IPS-18c (cell line): Measurements from ENCODE around the gene ANKRD42.

Source experiments
- H3K4me3 ChIP-seq: 2 replicates; pipeline ENCODE4 v1.7.0; 2013; ENCODE audit warnings: low read depth, mild to moderate bottlenecking, low read length, moderate library complexity; ENCODE audit not compliant: insufficient read depth
- H3K9me3 ChIP-seq: one replicate; pipeline ENCODE4 v1.6.1; 2013; ENCODE audit warnings: mild to moderate bottlenecking, low read length, moderate library complexity; ENCODE audit not compliant: control insufficient read depth, insufficient read depth

The ANKRD42 gene

DNA sequence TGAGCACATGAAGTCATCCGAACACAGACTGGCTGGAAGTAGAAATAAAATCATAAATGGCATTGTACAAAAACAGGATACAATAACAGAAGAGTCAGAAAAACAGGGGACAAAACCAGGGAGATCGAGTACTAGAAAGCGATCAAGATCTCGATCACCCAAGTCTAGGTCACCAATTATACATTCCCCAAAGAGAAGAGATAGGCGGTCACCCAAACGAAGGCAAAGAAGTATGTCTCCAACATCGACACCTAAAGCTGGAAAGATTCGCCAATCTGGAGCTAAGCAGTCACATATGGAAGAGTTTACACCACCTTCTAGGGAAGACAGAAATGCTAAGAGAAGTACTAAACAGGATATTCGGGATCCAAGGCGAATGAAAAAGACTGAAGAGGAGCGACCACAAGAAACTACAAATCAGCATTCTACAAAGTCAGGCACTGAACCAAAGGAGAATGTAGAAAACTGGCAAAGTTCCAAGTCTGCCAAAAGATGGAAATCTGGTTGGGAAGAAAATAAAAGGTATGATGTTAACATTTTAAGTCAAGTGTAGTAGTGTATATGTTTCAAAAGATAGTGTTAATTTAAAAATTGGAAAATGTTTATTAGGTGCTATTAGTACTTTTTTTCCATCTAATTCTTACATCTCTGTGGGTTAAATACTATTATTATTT lies 27.2 kb upstream of the ANKRD42 start:
- H3K4me3 ChIP-seq: no peak overlapping the region

DNA sequence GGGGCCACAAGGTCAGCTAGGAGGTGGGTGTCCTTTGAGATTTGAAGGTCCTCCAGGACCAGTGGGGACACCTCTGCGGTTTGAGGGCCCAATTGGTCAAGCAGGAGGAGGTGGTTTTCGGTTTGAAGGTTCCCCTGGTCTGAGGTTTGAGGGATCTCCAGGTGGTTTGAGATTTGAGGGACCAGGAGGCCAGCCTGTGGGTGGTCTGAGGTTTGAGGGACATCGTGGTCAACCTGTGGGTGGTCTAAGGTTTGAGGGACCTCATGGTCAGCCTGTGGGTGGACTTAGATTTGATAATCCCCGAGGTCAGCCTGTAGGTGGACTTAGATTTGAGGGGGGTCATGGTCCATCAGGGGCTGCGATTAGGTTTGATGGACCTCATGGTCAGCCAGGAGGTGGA lies 24.8 kb upstream of the ANKRD42 start:
- Histone ChIP-seq H3K9me3 (no peaks in the 10 kb centered on the region), H3K4me3 (no peak overlapping the region)

More for the DNA sequence above, 27.2 kb upstream of the ANKRD42 start:
- no peaks in the 10 kb centered on the region for H3K9me3 ChIP-seq

DNA sequence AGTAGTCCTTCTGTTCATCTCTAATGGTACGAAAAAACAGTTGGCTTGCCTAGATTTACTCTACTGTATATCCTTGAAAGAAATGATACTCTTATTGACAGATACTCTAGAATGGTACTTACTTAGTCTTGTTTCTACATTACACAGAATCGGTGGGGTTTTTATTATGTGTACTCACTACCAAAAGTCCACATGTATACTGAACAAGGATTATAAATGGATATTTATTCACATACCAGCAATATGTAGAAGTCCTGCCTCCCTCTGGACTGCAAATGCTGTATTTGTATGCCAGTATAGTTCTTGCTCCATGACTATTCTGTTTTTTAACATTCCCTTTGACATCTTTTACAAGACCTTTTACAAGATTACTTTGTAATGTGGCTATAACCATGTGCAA lies 22.6 kb upstream of the ANKRD42 start:
- Histone ChIP-seq H3K9me3 (no peaks in the 10 kb centered on the region), H3K4me3 (no peak overlapping the region)

DNA sequence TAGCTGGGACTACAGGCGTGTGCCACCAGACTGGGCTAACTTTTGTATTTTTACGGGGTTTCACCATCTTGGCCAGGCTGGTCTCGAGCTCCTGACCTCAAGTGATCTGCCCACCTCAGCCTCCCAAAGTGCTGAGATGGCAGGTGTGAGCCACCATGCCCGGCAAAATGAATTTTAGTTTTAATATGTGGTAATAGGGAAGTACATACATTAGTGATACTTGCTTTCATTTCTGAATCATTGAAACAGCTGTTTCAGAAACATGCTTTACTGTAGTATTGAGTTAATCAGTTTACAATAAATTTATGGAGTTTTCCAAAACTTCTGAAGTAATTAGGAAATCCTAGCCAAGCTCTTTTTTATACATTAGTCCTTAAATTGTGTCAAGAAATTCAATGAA lies 21.0 kb upstream of the ANKRD42 start:
- no peak overlapping the region for H3K4me3 ChIP-seq
- H3K9me3 ChIP-seq: no peaks in the 10 kb centered on the region

DNA sequence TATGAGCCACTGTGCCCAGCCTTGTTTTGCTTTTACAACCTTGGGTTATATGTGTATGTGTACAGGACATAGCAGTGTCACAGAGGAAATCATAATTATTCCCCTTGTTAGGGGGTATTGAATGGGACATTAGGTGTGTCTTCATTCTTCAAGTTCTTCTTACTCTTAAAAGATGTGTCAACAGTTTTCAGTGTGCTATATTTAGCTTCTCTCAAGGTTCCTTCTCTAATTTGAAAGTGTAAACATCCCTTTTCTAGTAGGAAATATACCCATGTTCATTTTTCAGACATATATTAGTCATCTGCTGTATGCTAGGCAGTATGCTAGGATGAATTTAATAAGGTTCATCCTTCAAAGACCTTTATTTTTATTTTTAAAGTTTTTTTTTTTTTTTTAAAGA lies 19.5 kb upstream of the ANKRD42 start:
- Histone ChIP-seq H3K9me3 (no peaks in the 10 kb centered on the region), H3K4me3 (no peak overlapping the region)

DNA sequence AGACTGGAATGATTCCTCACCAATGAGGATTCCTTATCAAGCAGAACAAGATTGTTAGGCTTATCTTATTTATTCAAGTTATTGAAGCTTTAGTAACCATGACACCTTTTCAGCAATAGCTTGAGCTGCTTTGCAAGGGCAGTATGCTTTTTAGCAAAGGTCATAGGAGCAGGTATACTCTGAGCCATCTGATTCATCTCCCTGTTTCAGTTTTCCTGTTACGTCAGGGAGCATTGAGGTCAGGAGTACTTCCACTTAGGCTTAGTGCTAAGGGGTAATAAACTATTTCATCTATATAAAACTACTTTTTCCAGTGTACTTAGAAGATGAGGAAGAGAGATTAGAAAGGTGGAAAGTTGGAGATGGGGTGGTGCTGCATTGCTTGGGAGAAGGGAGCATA lies 17.7 kb upstream of the ANKRD42 start:
- H3K9me3 ChIP-seq: no peaks in the 10 kb centered on the region
- H3K4me3 ChIP-seq: no peak overlapping the region

DNA sequence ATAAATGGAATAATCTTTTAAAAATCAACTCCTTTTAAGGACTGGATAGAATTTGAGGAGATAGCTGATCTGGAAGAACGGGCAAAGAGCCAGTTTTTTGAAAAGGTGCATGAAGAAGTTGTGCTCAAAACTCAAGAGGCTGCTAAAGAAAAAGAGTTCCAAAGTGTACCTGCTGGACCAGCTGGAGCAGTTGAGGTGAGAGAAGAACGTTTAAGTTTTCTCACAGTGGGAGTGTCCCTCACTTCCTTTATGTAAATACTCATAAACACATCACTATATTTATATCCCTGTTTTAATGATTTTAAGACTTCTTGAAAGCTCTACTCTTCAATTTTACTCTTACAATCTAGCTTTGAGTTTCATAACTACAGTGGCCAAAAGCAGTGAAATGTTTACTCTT lies 11.7 kb upstream of the ANKRD42 start:
- no peak overlapping the region for H3K4me3 ChIP-seq
- no peaks in the 10 kb centered on the region for H3K9me3 ChIP-seq

DNA sequence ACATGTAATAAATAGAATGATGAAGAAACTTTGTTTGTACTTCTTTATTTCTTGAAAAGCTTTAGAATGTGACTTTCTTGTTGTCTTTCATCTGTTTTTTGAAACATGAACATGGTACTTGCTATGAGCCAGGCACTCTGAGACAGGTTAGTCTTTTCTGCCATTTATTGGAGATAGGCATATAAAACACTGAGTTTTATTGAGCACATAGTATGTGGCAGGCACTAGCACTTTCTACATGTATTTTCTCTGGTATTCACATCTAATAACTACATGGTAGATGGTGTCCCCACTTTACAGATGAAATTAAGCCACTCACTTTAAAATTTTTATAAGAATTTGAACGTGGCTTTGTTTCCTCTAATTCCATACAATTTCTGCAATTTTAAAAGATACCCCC lies 7.7 kb upstream of the ANKRD42 start:
- H3K4me3 ChIP-seq: no peak overlapping the region
- H3K9me3 ChIP-seq: no peaks in the 10 kb centered on the region

DNA sequence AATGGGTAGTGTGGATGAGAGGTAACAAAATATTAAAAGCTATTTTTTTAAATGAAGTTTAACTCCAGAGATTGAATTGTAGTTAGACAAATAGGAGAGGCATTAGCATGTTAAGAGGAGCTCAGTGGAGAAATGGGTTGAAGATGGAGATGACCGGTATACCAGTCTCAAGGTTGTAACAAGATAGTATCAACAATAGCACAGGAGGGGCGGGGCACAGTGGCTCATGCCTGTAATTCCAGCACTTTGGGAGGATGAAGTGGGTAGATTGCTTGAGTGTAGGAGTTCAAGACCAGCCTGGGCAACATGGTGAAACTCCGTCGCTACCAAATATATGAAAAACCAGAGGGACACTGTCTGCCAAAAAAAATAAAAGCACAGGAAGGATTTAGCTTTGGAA lies 6.0 kb upstream of the ANKRD42 start:
- Histone ChIP-seq H3K9me3 (no peaks in the 10 kb centered on the region), H3K4me3 (no peak overlapping the region)

DNA sequence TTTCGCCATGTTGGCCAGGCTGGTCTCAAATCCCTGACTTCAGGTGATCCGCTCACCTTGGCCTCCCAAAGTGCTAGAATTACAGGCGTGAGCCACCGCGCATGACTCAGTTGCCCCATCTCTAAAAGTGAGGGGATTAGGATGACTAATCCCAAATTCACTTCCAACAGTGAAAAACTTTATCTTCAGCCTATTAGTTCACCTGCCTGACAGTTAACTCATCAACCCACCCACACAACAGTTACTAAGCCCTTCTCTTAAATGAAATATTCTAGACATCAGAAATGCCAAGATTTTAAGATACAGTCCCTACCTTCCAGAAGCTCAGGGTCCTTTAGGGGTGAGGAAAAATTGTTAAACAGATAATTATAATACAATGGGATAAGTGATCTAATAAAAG lies 2.0 kb upstream of the ANKRD42 start:
- Histone ChIP-seq H3K4me3 (no peak overlapping the region), H3K9me3 (no peaks in the 10 kb centered on the region)

DNA sequence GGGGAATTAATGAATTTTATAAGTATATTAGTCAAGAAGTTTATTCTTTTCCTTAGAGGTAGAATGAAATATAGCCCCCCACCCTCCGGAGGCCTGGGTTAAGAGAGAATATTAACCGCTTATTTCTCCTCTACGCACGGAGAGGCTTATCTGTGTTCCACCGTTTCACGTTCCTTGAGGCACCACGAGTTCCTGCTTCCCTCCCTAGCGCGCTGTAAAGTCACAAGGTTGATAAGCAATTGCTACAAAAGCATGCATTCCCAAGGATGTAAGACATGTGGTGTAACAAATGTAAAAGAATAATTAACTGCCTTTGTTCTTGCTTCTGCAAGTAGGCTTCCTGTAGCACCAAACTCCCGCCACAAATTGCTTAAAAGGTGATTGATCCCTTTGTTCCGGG lies 1.5 kb upstream of the ANKRD42 start:
- no peaks in the 10 kb centered on the region for H3K9me3 ChIP-seq
- no peak overlapping the region for H3K4me3 ChIP-seq

DNA sequence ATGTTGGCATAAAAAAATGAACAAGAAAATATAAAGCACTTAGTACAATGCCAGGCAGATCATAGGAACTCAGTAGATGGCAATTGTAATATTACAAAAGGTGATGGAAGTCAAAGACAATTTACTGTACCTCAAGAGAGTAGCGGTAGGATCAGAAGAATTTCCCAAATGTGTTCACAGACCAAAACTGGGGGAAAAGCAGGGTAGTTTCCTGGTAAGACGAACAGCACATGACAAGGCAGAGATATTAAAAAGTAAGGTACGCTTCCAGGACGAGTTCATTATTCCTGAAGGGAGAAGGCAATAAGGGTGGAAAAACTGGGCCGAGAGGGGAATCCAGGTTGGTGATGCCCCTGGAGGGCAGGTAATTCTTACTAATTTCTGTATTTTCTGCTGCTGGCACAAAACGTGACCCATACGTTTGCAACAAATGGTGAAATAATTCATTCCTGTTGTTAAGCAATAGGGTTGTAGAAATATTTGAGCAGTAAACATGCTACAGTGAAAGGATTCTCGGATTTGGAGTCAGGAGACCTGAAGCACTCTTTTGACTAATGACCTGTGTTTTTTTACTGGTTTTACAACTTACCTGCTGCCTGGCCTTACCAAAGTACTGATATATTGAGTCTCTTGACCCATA lies 786 bp upstream of the ANKRD42 start:
- Histone ChIP-seq H3K9me3 (no peaks in the 10 kb centered on the region), H3K4me3 (peak overlapping the region; percentile 97)

DNA sequence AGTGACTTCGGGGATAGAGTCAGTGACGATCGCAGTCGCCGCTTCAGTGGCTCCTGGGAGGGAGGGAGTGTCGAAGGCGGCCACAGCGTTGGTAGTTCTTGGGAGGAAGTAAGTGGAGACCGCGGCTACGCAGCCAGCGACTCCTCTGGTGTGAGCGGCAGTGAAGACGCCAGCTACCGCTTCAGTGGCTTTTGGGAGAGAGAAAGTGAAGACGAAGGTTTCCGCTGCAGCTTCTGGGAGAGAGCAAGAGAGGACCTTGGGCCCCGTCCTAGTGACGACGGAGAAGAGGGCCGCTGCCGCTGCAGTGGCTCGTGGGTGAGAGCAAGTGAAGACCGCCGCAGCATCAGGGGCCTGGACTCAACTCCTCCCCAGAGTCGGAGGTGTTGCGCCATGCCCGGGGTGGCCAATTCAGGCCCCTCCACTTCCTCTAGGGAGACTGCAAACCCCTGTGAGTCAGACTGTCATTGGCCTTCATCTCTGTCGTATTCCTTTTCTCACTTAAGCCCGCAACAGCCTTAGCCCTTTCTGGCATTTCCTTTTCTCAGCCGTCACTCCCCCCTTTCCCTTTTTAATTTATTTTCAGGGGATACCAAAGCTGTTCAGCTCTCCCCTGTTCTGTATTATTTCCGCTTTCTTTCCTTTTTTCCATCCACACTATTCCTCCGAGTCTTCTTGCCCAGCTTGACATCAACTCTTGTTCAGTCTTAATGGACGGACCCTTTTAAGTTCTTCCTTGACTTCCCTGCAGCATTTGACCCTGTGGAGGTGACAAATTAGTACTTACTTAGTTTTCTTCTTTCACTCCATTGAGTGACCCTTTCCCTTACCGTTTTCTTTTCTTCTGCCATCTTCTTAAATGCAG lies 1.0 kb downstream of the ANKRD42 start:
- H3K9me3 ChIP-seq: no peaks in the 10 kb centered on the region
- H3K4me3 ChIP-seq: peak overlapping the region; percentile 97

DNA sequence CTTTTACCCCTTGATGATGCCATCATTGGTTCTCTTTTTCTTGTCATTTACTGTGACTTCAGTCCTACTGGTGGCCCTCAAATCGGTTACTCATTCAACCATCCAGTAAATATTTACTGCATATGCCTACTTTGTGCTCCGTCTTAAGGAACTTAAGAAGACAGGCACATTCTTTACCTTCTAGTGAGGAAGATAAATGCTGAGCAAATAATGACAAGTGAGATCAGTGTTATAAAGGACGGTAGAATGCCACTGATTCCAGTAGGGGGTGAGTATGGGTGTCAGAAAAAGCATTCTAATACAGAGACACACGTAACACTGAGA lies 1.6 kb downstream of the ANKRD42 start:
- H3K4me3 ChIP-seq: peak overlapping the region; percentile 97; the same call in 1 of the 2 replicates
- no peaks in the 10 kb centered on the region for H3K9me3 ChIP-seq

DNA sequence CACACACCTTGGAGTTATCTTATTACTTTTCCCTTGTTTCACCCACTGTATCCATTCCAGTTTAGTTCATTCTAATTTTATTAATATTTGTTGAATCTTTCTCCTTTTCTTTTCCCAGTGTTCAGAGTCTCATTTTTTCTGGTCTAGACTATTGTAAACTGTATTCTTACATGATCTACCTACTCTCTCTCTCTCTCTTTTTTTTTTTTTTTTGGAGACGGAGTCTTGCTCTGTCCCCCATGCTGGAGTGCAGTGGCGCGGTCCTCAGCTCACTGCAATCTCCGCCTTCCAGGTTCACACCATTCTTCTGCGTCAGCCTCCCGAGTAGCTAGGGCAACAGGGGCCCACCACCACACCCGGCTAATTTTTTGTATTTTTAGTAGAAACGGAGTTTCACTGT lies 2.1 kb downstream of the ANKRD42 start:
- H3K4me3 ChIP-seq: no peak overlapping the region

DNA sequence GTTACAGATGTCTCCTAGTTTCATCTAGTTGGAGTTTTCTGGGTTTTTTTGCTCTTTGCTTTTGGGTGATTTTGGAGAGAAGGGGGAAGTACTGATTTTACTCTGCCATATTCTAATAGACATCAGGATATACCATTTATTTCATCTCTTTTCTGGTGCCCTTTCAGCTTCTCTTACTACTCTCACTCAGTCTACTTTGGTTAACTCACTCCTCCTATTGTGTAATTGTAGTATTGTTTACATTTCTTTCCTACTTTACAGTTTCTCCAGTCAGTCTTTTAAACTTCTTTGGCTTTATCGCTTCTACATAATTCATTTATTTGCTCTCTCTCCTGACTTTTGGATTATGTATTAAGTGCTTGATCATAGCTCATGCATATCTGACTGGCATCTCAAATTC lies 6.5 kb downstream of the ANKRD42 start:
- H3K4me3 ChIP-seq: no peak overlapping the region
- no peaks in the 10 kb centered on the region for H3K9me3 ChIP-seq

More for the DNA sequence above, 2.1 kb downstream of the ANKRD42 start:
- H3K9me3 ChIP-seq: no peaks in the 10 kb centered on the region

DNA sequence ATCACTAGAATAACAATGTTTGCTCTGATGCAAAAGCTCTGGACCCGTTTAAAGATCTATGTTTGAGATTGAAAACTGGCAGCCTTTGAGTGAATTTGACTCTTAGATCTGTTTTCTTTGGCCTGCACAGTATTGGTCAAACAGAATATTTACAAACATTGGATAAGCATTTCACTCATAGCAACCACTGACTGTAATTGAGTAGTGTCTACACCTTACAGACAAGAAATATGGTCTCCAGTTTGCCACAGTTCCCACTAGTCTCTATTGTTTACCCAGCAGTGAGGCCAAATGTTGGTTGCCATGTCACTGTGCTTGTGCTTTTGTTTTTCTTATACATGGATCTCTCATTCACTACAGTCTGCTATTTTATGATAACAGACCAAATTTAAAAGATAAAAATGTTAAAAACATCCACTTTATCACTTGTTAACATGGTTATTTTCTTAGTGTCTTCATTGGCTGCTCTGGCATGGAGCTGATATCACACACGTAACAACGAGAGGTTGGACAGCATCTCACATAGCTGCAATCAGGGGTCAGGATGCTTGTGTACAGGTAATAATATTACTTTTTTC lies 12.2 kb downstream of the ANKRD42 start:
- H3K4me3 ChIP-seq: no peak overlapping the region

DNA sequence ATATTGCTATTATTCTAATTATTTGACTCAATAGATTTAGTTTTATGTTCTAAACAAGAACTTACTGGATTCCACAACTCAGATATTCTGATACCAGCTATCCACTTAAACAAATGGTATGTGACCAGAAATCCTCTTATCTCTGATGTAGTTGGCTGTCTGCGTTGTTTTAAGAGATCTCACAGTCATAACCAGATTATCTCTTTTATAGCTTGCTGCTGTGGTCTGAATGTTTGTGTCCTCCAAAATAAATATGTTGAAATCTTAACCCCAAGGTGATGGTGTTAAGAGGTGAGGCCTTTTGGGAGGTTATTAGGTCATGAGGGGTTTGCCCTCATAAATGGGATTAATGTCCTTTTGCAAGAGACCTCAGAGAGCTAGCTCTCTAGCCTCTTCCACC lies 12.7 kb downstream of the ANKRD42 start:
- Histone ChIP-seq H3K9me3 (no peaks in the 10 kb centered on the region), H3K4me3 (no peak overlapping the region)

More for the DNA sequence above, 12.2 kb downstream of the ANKRD42 start:
- H3K9me3 ChIP-seq: no peaks in the 10 kb centered on the region
